AG10803 (cell line): ENCODE data around the gene SAP30L.

Experiments used
- DNase-seq: peaks from one replicate; pipeline ENCODE4 v3.0.0; 2010; ENCODE audit warnings: low read depth
- H3K4me3 ChIP-seq: 2 replicates; pipeline ENCODE4 v1.5.1; 2011; ENCODE audit warnings: mild to moderate bottlenecking, low read length, control low read depth
- TF ChIP-seq, protein P1 (sequence below): conservative IDR thresholded peaks from 2 replicates; pipeline ENCODE4 v1.5.1; 2011; ENCODE audit warnings: mild to moderate bottlenecking, low read length, control low read depth, inconsistent platforms

Gene SAP30L

GRCh38 chr5:154403234-154403633 lies 42.6 kb upstream of the SAP30L start:
- TF ChIP-seq, protein P1, sequence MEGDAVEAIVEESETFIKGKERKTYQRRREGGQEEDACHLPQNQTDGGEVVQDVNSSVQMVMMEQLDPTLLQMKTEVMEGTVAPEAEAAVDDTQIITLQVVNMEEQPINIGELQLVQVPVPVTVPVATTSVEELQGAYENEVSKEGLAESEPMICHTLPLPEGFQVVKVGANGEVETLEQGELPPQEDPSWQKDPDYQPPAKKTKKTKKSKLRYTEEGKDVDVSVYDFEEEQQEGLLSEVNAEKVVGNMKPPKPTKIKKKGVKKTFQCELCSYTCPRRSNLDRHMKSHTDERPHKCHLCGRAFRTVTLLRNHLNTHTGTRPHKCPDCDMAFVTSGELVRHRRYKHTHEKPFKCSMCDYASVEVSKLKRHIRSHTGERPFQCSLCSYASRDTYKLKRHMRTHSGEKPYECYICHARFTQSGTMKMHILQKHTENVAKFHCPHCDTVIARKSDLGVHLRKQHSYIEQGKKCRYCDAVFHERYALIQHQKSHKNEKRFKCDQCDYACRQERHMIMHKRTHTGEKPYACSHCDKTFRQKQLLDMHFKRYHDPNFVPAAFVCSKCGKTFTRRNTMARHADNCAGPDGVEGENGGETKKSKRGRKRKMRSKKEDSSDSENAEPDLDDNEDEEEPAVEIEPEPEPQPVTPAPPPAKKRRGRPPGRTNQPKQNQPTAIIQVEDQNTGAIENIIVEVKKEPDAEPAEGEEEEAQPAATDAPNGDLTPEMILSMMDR, result no peak
- H3K4me3 ChIP-seq, result no peak overlapping the region
- DNase-seq, result no peak

DNA sequence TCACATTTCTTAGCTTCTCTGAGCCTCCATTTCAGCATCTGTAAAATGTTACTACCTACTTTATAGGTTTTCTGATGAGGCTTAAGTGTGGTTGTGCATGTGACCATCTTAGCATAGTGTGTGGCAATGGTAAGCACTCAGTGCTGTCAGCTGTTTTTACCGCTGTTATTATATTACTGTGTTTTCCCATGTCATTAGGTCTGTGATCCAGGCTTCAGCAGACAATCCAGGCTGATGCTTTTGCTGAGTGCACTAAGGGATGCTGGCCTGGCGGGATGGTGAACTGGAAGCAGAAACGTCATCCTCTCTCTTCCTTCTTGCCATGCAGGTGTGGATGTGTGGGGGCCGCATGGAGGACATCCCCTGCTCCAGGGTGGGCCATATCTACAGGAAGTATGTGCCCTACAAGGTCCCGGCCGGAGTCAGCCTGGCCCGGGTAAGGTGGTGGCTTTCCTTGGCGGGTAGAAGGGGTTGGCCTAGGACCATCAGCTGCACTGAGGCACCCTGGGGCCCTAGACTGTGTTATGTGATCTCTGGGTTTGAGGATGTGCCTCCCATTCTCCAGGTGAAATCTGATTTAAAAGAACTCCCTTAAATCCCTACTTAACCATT lies 41.9 kb upstream of the SAP30L start:
- TF ChIP-seq, protein P1, result no peak
- no peak overlapping the region for H3K4me3 ChIP-seq
- peak; percentile 27 for DNase-seq

- H3K4me3 ChIP-seq, result peak overlapping the region; percentile 51
- TF ChIP-seq, protein P1, result peak; percentile 74
- peak; percentile 66 for DNase-seq
Measured at GRCh38 chr5:154405078-154405792, 40.6 kb upstream of the SAP30L start.

DNA sequence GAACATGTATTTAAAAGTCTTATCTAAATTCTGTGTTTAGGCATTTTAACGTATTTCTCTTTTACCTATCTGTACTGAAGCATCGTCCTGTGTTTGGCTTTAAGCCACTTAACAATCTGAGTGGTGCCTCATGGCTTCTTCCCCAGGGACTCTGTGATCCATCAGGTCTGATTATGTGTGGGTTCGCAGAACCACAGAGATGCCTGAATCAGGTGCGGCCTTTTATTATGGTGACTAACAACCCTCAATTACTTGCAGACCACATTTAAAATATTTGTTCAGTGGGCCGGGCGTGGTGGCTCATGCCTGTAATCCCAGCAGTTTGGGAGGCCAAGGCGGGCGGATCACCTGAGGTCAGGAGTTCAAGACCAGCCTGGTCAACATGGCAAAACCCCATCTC lies 39.6 kb upstream of the SAP30L start:
- peak; percentile 8 for DNase-seq
- TF ChIP-seq, protein P1, result no peak

DNA sequence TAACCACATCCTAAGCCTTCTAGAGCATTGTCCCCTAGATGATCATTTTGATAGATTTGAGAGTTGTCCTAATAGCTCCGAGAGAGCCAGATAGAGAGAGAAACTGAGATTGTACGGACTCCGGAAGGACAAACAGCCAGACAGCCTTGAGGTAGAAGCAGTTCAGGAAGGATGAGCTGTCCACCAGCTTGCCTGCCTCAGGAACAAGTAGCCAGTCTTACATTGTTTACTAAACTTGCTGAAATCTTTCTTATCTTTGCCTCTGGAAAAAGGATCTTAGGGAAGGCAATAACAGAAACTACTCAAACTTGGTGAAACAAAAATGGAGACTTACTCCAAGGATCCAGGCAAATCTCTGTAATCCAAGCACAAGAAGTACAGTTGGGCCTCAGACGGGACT lies 39.0 kb upstream of the SAP30L start:
- H3K4me3 ChIP-seq, result no peak overlapping the region
- DNase-seq, result no peak
- TF ChIP-seq, protein P1, result no peak

More for the DNA sequence above, 39.6 kb upstream of the SAP30L start:
- H3K4me3 ChIP-seq, result no peak overlapping the region

DNA sequence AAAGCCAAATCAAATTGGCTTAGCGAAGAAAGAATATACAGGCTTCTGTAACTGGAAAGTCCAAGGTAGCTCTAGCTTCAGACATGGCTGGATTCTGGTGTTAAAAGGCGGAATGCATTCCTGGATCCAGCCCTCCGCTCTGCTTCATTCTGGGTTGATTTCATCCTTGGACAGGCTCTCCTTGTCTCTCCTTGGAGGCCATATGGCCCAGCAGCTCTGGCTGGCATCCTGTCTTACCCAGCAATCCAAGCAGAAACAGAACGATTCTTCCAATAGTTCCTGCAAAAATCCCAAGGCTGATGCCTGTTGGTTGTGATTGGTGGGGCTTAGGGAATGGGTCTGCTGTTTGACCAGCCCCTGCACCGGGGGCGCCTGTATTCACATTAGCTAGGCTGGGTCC lies 37.0 kb upstream of the SAP30L start:
- TF ChIP-seq, protein P1, result no peak
- no peak for DNase-seq
- H3K4me3 ChIP-seq, result no peak overlapping the region
